Lower leg skin (tissue), 3 donors: ENCODE data around the gene SSR1.

ENCODE experiments used
- POLR2A ChIP-seq, 2 donors: fragments of 450-650 bp; IDR thresholded peaks; one replicate each; pipeline ENCODE4 v1.6.1; 2016 to 2017; ENCODE audit warnings: antibody characterized with exemption in 2 of 2, mild to moderate bottlenecking in 1 of 2, moderate library complexity in 1 of 2
- TF ChIP-seq, protein P1 (sequence below), 3 donors: fragments of 450-650 bp; IDR thresholded peaks; one replicate each; pipeline ENCODE4 v1.5.1; 2016; ENCODE audit warnings: antibody characterized with exemption in 3 of 3, mild to moderate bottlenecking in 3 of 3, moderate library complexity in 2 of 3

DNA sequence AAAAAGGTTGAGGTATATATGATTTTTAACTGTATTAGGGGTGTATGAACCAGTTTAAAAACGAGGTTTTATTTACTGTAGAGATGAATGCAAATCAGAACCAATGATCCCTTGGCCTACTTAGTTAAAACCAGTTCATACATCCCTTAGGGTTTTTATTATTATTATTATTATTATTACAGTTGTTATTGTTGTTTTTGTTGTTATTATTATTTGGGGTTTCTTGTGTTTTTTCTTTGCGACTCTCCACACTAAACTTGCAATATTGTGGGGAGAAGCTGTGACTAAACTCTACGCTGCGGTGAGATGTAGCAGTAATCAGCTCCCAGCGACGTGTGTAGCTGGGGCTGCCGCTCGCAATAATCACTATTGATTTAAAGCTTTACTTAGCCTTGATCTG lies 62.2 kb downstream of the SSR1 start:
- TF ChIP-seq, protein P1, sequence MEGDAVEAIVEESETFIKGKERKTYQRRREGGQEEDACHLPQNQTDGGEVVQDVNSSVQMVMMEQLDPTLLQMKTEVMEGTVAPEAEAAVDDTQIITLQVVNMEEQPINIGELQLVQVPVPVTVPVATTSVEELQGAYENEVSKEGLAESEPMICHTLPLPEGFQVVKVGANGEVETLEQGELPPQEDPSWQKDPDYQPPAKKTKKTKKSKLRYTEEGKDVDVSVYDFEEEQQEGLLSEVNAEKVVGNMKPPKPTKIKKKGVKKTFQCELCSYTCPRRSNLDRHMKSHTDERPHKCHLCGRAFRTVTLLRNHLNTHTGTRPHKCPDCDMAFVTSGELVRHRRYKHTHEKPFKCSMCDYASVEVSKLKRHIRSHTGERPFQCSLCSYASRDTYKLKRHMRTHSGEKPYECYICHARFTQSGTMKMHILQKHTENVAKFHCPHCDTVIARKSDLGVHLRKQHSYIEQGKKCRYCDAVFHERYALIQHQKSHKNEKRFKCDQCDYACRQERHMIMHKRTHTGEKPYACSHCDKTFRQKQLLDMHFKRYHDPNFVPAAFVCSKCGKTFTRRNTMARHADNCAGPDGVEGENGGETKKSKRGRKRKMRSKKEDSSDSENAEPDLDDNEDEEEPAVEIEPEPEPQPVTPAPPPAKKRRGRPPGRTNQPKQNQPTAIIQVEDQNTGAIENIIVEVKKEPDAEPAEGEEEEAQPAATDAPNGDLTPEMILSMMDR (IDR thresholded peaks at IDR 0.05), result no peak
- TF ChIP-seq POLR2A (IDR thresholded peaks at IDR 0.05), result no peak
